ENCODE data around the gene WWOX.

DNA sequence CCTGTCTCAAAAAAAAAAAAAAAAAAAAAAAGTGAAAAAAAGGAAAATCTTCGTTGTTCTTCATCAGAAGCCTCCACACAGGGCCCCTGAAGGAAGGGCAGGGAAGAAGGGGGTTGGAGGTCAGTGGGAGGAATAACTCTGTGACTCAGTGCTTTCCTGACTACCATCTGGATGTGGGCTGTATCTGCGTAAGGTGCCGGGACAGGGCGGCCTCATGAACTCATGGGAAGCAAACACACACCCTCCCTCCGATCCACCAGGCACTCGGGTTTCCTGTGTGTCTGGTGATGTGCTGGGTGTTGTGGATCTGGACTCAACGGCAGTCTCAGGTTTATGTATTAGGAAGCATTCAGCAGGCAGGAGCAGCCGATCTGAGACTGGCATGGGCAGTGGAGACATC is 691.6 kb downstream of the WWOX start:
- TF ChIP-seq SUZ12 (IDR thresholded peaks at IDR 0.05; ENCODE audit: extremely low read depth, insufficient read depth, insufficient read length) (no peak), YY1 (IDR thresholded peaks at IDR 0.05; ENCODE audit: insufficient read depth, insufficient read length) (no peak), ZNF274 (IDR thresholded peaks at IDR 0.05; ENCODE audit: low read depth, low read length) (no peak)

Data from NT2/D1 (cell line).